Gastrocnemius medialis (tissue), 4 donors: ENCODE data around the gene LAMA2.

ENCODE experiments used
- CTCF ChIP-seq, 5 experiments: fragments of 450-650 bp in 3 of 5; fragments of 200-600 bp in 2 of 5; sonication (generic) in 2 of 5; IDR thresholded peaks in 4 of 5; conservative IDR thresholded peaks in 1 of 5; 1 replicate in 4 of 5; 2 replicates in 1 of 5; pipeline ENCODE4 v1.5.1; 2016 to 2019; ENCODE audit warnings: antibody characterized with exemption in 5 of 5, mild to moderate bottlenecking in 3 of 5, moderate library complexity in 3 of 5
- POLR2A ChIP-seq, 2 donors: fragments of 450-650 bp; IDR thresholded peaks; one replicate each; pipeline ENCODE4 v1.6.1; 2017; ENCODE audit warnings: antibody characterized with exemption in 2 of 2, mild to moderate bottlenecking in 2 of 2, moderate library complexity in 2 of 2

- TF ChIP-seq POLR2A (IDR thresholded peaks at IDR 0.05) (no peak), CTCF (IDR thresholded peaks at IDR 0.05 in 4 of 5, conservative IDR thresholded peaks at IDR 0.05 in 1 of 5) (no peak)
These were observed 150.2 kb downstream of the LAMA2 start for GRCh38 chr6:129033180-129033579.
